ENCODE data around the gene THSD4.
"Not testable (repeated sequence)": the region's sequence is repeated elsewhere in the genome, so short reads cannot be mapped to it uniquely, and the experiment has no call there.

Gene THSD4

DNA sequence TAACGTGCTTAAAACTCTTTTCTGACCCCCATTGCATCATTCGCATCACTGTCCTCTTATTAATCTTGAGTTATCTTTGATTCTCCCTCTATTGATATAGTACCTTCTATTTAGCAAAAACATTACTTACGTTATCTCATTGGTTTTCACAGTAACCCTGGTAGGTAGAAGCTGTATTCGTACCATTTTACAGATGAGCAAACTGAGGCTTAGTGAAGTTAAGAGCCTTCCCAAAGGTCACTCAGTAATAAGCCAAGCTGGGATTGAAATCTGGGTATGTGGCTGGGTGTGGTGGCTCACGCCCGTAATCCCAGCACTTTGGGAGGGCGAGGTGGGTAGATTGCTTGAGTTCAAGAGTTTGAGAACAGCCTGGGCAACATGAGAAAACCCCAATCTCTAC is 244.0 kb downstream of the THSD4 start:
- no peak for DNase-seq (ENCODE audit: low spot score)
- TF ChIP-seq, protein P1, sequence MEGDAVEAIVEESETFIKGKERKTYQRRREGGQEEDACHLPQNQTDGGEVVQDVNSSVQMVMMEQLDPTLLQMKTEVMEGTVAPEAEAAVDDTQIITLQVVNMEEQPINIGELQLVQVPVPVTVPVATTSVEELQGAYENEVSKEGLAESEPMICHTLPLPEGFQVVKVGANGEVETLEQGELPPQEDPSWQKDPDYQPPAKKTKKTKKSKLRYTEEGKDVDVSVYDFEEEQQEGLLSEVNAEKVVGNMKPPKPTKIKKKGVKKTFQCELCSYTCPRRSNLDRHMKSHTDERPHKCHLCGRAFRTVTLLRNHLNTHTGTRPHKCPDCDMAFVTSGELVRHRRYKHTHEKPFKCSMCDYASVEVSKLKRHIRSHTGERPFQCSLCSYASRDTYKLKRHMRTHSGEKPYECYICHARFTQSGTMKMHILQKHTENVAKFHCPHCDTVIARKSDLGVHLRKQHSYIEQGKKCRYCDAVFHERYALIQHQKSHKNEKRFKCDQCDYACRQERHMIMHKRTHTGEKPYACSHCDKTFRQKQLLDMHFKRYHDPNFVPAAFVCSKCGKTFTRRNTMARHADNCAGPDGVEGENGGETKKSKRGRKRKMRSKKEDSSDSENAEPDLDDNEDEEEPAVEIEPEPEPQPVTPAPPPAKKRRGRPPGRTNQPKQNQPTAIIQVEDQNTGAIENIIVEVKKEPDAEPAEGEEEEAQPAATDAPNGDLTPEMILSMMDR (IDR thresholded peaks at IDR 0.05) = no peak
- H3K27ac ChIP-seq = no peak overlapping the region

DNA sequence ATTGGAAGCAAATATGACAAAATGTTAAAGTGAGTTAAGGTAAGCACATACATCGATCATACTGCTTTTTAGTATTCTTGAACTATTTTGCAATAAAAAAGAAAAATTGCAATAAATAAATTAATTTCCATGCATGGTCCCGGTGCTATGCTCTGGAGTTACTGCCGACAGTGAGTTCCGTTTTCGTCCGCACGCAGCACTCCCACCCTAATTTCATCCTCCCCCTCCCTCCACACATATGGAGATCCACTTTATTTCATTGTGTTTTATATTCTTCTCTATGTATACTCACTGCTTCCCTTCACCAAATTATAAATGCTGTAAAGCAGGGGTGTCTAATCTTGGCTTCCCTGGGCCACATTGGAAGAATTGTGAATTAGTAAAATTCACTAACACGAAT is 247.3 kb downstream of the THSD4 start:
- no peak for DNase-seq (ENCODE audit: low spot score)
- no peak overlapping the region for H3K27ac ChIP-seq
- TF ChIP-seq, protein P1 (IDR thresholded peaks at IDR 0.05) = no peak
- no peak overlapping the region for H3K4me3 ChIP-seq

More for the DNA sequence above, 244.0 kb downstream of the THSD4 start:
- no peak overlapping the region for H3K4me3 ChIP-seq

DNA sequence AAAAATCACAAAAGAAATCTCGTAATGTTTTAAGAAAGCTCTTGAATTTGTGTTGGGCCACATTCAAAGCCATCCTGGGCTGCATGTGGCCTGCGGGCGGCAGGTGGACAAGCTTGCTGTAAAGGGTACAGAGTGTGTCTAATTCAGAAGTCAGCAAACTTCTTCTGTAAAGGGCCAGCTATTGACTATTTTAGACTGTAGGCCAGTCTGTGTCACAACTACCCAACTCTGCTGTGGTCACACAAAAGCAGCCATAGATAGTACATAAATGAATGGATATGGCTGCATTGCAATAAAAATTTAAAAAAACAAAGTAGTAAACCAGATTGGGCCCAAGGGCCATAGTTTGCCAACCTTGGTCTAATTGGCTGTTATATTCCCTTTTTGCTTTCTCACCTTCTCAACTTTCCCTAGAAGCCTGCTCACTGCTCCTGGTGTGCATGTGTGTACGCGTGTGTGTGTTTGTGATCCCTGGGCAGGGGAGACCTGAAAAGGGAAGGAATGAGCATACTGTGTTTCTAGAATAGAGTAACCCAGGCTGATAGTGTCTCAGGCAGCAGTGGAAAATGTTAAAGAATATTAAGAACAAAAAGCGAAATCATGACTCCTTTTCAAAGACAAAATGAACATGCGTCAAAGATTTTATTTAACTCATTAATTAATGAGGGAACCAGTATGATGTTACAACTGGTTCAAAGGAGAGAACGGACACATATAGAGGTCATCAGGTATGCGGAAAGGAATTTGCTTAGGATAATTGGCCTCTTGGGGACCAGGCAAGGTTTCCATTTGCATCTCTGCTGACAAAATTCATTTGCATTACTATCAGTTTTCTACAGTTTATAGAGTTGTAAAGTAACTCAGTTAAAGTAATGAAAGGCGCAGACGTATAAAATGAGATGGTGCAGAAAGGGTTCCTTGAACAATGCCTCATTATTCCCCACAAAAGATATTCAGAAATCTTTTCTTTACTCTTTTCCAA is 248.0 kb downstream of the THSD4 start:
- TF ChIP-seq, protein P1 (IDR thresholded peaks at IDR 0.05) = no peak
- Histone ChIP-seq H3K4me3 (no peak overlapping the region), H3K27ac (no peak overlapping the region)
- DNase-seq (ENCODE audit: low spot score) = no peak

DNA sequence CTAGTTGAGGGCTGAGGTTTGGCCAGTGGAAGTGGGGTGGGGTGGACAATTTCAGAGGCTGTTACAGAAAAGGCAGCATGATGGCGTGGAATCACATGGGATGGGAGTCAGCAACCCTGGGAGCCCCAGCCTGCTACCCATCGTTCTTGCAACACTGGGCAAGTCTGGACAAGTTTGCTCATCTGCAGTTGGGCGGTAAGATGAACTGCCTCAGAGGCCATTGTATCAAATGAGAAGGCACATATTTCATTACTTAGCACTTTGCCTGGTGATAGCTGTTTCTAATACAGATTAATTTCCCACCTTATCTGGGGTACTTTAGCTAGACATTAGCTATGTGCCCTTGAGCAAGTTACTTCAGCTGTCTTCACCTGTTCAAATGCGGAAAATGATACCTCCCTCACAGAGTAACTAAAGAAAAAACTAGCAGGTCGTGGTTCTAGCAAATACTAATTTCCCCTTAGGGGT is 248.9 kb downstream of the THSD4 start:
- no peak overlapping the region for H3K4me3 ChIP-seq
- no peak for DNase-seq (ENCODE audit: low spot score)
- no peak overlapping the region for H3K27ac ChIP-seq

DNA sequence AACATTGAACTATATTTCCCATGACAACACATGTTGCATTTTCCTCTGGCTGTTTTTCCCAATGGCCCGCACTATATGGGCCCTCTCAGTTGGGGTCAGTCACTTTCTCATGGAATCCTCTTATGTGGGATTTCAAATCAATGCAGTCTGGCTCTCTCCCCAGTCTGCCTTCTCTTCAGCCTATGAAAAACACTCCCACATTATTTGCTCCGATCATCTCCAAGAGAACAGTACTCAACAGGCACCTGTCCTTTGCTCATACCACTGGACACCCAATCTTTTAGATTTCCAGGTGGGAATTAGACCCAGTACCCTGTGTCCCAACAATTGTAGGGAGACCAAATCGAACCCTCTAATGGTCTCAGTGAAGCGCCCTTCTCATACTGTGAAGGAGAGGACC is 251.3 kb downstream of the THSD4 start:
- no peak for DNase-seq (ENCODE audit: low spot score)
- TF ChIP-seq, protein P1 (IDR thresholded peaks at IDR 0.05) = no peak
- no peak overlapping the region for H3K27ac ChIP-seq
- no peak overlapping the region for H3K4me3 ChIP-seq

More for the DNA sequence above, 248.9 kb downstream of the THSD4 start:
- TF ChIP-seq, protein P1 (IDR thresholded peaks at IDR 0.05) = no peak

DNA sequence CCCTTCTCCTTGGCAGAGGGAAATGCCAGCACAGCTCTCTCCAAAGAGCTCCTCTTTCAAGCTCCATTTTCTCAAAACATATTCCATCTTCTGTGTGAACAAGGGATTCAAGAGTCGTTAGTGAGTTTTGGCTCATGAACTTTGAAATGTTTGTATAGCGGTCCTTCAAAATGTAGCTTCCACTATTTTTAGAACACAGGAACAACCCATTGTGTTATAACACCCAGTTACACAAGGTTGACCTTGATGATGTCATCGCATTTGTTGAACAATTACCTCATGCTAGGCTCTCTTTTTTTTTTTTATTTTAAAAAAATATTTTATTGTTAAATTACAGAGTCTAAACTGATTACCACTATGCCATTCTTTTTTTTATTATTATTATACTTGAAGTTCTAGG is 251.7 kb downstream of the THSD4 start:
- H3K27ac ChIP-seq = no peak overlapping the region
- no peak for DNase-seq (ENCODE audit: low spot score)
- TF ChIP-seq, protein P1 (IDR thresholded peaks at IDR 0.05) = no peak
- H3K4me3 ChIP-seq = no peak overlapping the region

DNA sequence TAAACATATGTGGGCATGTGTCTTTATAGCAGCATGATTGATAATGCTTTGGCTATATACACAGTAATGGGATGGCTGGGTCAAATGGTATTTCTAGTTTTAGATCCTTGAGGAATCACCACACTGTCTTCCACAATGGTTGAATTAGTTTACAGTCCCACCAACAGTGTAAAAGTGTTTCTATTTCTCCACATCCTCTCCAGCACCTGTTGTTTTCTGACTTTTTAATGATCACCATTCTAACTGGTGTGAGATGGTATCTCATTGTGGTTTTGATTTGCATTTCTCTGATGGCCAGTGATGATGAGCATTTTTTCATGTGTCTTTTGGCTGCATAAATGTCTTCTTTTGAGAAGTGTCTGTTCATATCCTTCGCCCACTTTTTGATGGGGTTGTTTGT is 252.5 kb downstream of the THSD4 start:
- H3K4me3 ChIP-seq; DNase-seq (ENCODE audit: low spot score); H3K27ac ChIP-seq: not testable (repeated sequence)

DNA sequence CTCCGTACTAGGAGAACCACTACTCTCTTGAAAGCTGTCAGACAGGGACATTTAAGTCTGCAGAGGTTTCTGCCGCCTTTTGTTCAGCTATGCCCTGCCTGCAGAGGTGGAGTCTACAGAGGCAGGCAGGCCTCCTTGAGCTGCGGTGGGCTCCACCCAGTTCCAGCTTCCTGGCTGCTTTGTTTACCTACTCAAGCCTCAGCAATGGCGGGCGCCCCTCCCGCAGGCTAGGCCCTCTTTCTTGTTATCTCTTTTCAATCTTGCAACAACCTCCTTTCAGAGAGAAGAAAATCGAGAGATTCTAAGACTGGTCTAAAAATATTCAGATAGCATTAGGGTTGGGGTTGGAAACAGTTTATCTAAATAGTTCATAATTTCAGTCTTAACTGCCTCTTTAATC is 257.5 kb downstream of the THSD4 start:
- not testable (repeated sequence) for H3K4me3 ChIP-seq; DNase-seq (ENCODE audit: low spot score)
- H3K27ac ChIP-seq = peak overlapping the region in 1 of 2 donors; percentile 11
